Measurements from ENCODE around the gene VSIG4. TPM values are rescaled to one million over a fixed set of nuclear protein-coding genes. Genes with fewer than 3 reads are reported as not detected.

The VSIG4 gene
- total RNA-seq, 3 donors from 2014 or later: 7.3 to 80.5 (median 79.9) TPM

DNA sequence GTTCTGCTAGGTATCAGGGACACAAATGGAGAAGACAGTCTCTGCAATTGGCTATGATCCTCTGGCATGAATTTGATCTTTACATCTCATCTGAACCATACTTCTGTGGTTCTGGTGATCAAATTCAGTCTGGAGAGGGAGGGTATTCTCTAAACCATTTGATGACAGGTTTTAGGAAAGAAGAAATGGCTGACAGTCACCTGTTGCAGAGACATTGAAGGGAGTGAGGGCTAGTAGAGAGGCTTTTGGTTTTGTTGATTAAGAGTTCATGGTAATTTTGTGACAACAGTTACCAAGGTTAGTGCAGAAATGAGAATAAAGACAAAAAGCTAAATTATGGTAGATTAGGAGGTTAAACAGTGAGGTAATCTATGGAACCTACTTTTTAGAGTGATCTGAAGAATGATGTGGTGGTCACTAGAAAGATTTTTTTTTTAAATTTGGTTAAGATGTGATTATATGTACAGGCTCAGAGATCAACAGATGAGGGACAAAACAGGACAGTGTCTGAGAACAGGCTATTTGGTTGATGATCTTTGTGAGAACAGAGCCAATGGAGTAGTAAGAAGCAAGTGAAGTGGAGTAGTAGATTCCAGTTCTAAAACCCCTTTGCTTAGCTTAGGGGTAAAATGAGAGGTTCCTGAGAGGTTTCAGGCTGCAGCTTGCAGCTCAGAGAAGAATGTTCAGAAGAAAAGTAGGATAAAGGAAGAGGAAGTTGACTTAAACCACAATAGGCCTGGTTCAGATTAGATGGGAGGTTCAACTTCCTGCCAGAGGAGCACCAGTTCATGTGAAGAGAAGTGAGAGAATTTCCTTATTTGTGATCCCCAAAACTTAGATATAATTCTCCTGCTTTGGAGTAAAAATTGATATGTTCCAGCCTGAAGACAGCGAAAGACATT is 34.7 kb downstream of the VSIG4 start:
- H3K4me1 ChIP-seq (ENCODE audit: low read depth): no peaks in the 10 kb centered on the region
- intact Hi-C loops (cut with DNase I, micrococcal nuclease): no loop called here
- peak; percentile 64 for ATAC-seq
- no peak overlapping the region for H3K4me3 ChIP-seq
- no peaks in the 10 kb centered on the region for H3K9me3 ChIP-seq
- no peak for DNase-seq
- TF ChIP-seq, protein P1, sequence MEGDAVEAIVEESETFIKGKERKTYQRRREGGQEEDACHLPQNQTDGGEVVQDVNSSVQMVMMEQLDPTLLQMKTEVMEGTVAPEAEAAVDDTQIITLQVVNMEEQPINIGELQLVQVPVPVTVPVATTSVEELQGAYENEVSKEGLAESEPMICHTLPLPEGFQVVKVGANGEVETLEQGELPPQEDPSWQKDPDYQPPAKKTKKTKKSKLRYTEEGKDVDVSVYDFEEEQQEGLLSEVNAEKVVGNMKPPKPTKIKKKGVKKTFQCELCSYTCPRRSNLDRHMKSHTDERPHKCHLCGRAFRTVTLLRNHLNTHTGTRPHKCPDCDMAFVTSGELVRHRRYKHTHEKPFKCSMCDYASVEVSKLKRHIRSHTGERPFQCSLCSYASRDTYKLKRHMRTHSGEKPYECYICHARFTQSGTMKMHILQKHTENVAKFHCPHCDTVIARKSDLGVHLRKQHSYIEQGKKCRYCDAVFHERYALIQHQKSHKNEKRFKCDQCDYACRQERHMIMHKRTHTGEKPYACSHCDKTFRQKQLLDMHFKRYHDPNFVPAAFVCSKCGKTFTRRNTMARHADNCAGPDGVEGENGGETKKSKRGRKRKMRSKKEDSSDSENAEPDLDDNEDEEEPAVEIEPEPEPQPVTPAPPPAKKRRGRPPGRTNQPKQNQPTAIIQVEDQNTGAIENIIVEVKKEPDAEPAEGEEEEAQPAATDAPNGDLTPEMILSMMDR (IDR thresholded peaks at IDR 0.05): no peak
- no peaks in the 10 kb centered on the region for H3K36me3 ChIP-seq (ENCODE audit: low read depth)

DNA sequence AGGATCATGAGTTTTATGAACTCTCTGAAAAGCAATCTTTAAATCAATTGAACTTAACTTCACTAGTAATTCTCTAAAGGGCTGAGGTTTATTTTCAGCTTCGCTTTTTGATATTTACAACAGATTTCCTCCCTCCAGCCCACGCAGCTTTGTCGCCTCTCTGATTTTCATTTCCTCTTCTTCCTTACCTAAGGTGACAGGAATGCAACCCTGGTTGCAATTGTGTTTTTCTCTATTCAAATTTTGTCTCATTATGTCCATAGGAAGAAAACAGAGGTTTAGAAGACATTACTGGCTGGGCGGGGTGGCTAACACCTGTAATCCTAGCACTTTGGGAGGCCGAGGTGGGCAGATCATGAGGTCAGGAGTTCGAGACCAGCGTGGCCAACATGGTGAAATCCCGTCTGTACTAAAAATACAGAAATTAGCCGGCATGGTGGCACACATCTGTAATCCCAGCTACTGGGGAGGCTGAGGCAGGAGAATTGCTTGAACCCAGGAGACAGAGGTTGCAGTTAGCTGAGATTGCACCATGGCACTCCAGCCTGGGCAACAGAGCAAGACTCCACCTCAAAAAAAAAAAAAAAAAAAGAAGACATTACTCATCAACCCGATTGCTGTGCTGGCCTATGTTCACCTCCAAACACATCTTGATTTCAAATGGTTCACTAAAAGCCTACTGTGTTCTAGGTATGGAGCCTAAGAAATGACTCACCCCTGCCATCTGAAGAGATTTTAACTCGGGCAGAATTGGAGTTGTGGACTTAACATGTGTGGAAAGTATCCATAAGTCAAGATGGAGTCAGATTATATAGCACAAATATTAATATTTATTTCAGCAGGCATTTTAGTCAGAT is 36.8 kb downstream of the VSIG4 start:
- Histone ChIP-seq H3K9me3 (no peaks in the 10 kb centered on the region), H3K36me3 (ENCODE audit: low read depth) (no peaks in the 10 kb centered on the region), H3K4me1 (ENCODE audit: low read depth) (no peaks in the 10 kb centered on the region), H3K4me3 (no peak overlapping the region)
- no peak for DNase-seq
- TF ChIP-seq, protein P1 (IDR thresholded peaks at IDR 0.05): no peak
- ATAC-seq: no peak
- intact Hi-C loops (cut with DNase I, micrococcal nuclease): no loop called here

DNA sequence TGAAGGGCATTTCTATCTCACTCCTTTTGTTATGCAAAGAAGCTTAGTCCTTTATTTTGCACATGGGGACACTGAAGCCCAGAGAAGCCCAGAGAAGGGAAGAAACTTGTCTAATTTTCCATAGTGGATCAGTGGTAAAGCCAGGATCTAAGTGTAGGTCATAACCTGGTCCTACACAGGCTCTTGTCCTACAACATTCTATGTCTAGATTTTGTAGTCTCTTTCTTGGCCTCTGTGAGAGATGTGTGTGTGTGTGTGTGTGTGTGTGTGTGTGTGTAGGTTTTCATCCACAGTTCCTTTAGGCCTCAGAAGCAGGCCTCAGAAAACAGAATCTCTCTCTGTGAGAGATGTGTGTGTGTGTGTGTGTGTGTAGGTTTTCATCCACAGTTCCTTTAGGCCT is 38.3 kb downstream of the VSIG4 start:
- no peak overlapping the region for H3K4me3 ChIP-seq
- ATAC-seq (no peak), DNase-seq (no peak)
- TF ChIP-seq, protein P1 (IDR thresholded peaks at IDR 0.05): no peak
- no peaks in the 10 kb centered on the region for H3K9me3 ChIP-seq
- intact Hi-C loops (cut with DNase I, micrococcal nuclease): no loop called here
- H3K36me3 ChIP-seq (ENCODE audit: low read depth): no peaks in the 10 kb centered on the region
- no peaks in the 10 kb centered on the region for H3K4me1 ChIP-seq (ENCODE audit: low read depth)

DNA sequence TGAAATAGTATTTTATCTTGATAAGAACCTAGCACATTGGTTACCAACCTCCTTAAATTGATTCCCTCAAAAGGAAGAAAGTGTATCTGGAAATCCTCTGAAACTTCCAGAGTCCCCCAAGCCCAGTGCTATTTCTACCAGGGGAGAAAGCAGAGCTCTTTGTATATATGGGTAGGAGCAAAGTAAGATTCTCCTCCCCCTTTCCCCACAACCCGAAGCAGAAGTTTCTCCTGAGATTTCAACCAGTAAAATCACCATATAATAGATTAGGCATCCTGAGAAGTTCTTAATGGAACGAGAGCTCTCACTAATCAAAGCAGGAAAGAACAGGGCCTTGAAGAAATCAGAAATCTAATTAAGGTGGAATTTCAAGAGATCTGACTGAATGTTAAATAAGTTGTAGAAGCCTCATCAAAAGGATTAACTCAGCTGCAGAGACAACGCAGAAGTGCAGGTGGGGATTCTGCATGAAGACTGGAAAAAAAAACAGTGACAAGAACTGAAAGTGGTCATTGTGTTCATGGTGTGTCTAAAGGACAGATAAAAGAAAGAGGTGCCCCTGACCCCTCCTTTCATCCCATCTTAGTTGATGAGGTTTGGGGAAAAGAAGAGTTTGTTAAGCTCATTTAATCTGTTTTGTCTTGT is 39.1 kb downstream of the VSIG4 start:
- H3K9me3 ChIP-seq: no peaks in the 10 kb centered on the region
- intact Hi-C loops (cut with DNase I, micrococcal nuclease): no loop called here
- ATAC-seq: no peak

GRCh38 chrX:66000178-66000577 is 39.7 kb downstream of the VSIG4 start:
- intact Hi-C loops (cut with DNase I, micrococcal nuclease): no loop called here
- Histone ChIP-seq H3K4me1 (ENCODE audit: low read depth) (no peaks in the 10 kb centered on the region), H3K9me3 (no peaks in the 10 kb centered on the region), H3K4me3 (no peak overlapping the region), H3K36me3 (ENCODE audit: low read depth) (no peaks in the 10 kb centered on the region)
- ATAC-seq (no peak), DNase-seq (no peak)
- TF ChIP-seq, protein P1 (IDR thresholded peaks at IDR 0.05): no peak

More for the DNA sequence above, 39.1 kb downstream of the VSIG4 start:
- Histone ChIP-seq H3K4me3 (no peak overlapping the region), H3K36me3 (ENCODE audit: low read depth) (no peaks in the 10 kb centered on the region), H3K4me1 (ENCODE audit: low read depth) (no peaks in the 10 kb centered on the region)
- TF ChIP-seq, protein P1 (IDR thresholded peaks at IDR 0.05): no peak
- no peak for DNase-seq

Measured in mucosa of descending colon (tissue), 3 donors.